Measurements from ENCODE around the gene WDR48.

Gene WDR48

DNA sequence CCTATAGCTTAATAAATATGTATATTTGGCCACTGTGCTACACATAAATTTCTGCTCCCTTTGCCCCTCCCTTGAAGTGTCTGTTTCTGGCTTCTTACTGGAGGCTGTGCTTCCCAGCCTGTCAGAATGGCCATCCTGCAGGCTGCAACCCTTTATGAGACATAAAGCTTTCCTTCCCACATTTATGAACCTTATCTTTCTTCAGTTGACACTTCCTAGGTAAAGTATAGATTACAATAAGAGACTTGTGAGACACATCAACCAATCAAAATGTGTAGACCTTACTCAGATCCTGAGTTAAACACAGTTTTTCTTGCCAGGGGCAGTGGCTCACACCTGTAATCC lies 29.6 kb upstream of the WDR48 start:
- Histone ChIP-seq H3K27me3 (ENCODE audit: insufficient read depth, low read length, poor library complexity) (peaks cover 22% of the 10 kb centered on the region), H3K4me3 (ENCODE audit: low read depth in 1 of 2, low read length in 2 of 2) (no peak overlapping the region), H3K9me3 (ENCODE audit: insufficient read depth, low read length, severe bottlenecking) (no peaks in the 10 kb centered on the region), H3K4me2 (ENCODE audit: insufficient read depth, low read length) (no peak overlapping the region), H3K36me3 (ENCODE audit: insufficient read depth, low read length) (no peaks in the 10 kb centered on the region), H3K79me2 (ENCODE audit: insufficient read depth, low read length) (no peaks in the 10 kb centered on the region), H3K9ac (ENCODE audit: low read depth, low read length) (no peak overlapping the region), H3K27ac (ENCODE audit: low read length) (no peak overlapping the region), H3K4me1 (ENCODE audit: insufficient read depth, low read length) (no peaks in the 10 kb centered on the region), H2AFZ (ENCODE audit: low read depth, low read length) (no peak overlapping the region), H4K20me1 (ENCODE audit: insufficient read depth, low read length) (no peaks in the 10 kb centered on the region)
- DNase-seq = no peak
- TF ChIP-seq, protein P1, sequence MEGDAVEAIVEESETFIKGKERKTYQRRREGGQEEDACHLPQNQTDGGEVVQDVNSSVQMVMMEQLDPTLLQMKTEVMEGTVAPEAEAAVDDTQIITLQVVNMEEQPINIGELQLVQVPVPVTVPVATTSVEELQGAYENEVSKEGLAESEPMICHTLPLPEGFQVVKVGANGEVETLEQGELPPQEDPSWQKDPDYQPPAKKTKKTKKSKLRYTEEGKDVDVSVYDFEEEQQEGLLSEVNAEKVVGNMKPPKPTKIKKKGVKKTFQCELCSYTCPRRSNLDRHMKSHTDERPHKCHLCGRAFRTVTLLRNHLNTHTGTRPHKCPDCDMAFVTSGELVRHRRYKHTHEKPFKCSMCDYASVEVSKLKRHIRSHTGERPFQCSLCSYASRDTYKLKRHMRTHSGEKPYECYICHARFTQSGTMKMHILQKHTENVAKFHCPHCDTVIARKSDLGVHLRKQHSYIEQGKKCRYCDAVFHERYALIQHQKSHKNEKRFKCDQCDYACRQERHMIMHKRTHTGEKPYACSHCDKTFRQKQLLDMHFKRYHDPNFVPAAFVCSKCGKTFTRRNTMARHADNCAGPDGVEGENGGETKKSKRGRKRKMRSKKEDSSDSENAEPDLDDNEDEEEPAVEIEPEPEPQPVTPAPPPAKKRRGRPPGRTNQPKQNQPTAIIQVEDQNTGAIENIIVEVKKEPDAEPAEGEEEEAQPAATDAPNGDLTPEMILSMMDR (IDR thresholded peaks at IDR 0.05; ENCODE audit: borderline replicate concordance, extremely low read depth, low read length, poor library complexity, severe bottlenecking) = no peak
- no peak for TF ChIP-seq EZH2 (IDR thresholded peaks at IDR 0.05; ENCODE audit: borderline replicate concordance, low read depth, low read length, severe bottlenecking)
- no peak for ATAC-seq (ENCODE audit: insufficient read depth, low read depth)

DNA sequence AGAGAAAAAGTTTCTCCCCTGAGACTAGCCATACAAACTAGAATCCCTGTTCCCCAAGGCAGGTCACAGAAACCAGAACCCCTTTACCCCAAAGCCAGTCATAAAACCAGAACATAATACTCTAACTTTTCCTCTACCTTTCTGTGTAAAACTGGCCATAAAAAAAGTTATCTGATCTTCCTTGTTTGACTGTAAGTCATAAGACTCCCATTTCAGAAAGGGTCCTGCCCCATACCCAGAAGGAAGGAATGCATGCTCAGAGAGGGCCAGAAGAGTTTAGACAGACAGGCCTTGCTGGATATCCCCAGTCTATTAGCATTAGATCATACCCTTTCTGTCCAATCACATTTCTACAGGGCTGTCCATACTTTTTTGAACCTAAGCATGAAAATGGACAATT lies 27.3 kb upstream of the WDR48 start:
- no peak for DNase-seq

DNA sequence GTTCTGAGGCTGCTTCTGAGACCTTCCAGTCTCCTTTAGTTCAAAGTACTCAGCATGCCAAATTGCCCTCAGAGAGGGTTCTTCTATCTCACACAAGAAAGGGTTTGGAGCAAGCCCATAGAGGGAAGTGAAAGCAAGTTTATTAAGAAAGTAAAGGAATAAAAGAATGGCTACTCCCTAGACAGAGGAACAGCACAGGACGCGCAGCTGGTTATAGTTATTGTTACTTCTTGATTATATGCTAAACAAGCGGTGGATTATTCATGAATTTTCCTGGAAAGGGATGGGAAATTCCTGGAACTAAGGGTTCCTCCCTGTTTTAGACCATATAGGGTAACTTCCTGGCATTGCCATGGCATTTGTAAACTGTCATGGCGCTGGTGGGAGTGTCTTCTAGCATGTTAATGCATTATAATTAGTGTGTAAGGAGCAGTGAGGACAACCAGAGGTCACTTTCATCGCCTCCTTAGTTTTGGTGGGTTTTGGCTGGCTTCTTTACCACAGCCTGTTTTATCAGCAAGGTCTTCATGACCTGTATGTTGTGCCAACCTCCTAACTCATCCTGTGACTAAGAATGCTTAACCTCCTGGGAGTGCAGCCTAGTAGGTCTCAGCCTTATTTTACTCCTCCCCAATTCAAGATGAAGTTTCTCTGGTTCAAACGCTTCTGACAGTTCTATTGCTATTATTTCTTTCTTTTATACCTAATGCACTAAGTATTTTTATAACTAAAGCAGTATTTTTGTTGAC lies 26.4 kb upstream of the WDR48 start:
- no peak for DNase-seq
- H3K79me2 ChIP-seq (ENCODE audit: insufficient read depth, low read length) = no peaks in the 10 kb centered on the region
- TF ChIP-seq, protein P1 (IDR thresholded peaks at IDR 0.05; ENCODE audit: borderline replicate concordance, extremely low read depth, low read length, poor library complexity, severe bottlenecking) = no peak
- no peak for TF ChIP-seq EZH2 (IDR thresholded peaks at IDR 0.05; ENCODE audit: borderline replicate concordance, low read depth, low read length, severe bottlenecking)
- no peak overlapping the region for H3K4me3 ChIP-seq (ENCODE audit: low read depth in 1 of 2, low read length in 2 of 2)
- no peaks in the 10 kb centered on the region for H3K9me3 ChIP-seq (ENCODE audit: insufficient read depth, low read length, severe bottlenecking)
- no peak for ATAC-seq (ENCODE audit: insufficient read depth, low read depth)
- H3K27me3 ChIP-seq (ENCODE audit: insufficient read depth, low read length, poor library complexity) = peaks cover 15% of the 10 kb centered on the region
- no peak overlapping the region for H3K27ac ChIP-seq (ENCODE audit: low read length)
- H3K4me1 ChIP-seq (ENCODE audit: insufficient read depth, low read length) = no peaks in the 10 kb centered on the region
- H3K4me2 ChIP-seq (ENCODE audit: insufficient read depth, low read length) = no peak overlapping the region
- no peaks in the 10 kb centered on the region for H3K36me3 ChIP-seq (ENCODE audit: insufficient read depth, low read length)
- no peak overlapping the region for H2AFZ ChIP-seq (ENCODE audit: low read depth, low read length)
- no peak overlapping the region for H3K9ac ChIP-seq (ENCODE audit: low read depth, low read length)
- H4K20me1 ChIP-seq (ENCODE audit: insufficient read depth, low read length) = no peaks in the 10 kb centered on the region

More for the DNA sequence above, 27.3 kb upstream of the WDR48 start:
- Histone ChIP-seq H3K9me3 (ENCODE audit: insufficient read depth, low read length, severe bottlenecking) (no peaks in the 10 kb centered on the region), H3K79me2 (ENCODE audit: insufficient read depth, low read length) (no peaks in the 10 kb centered on the region), H3K9ac (ENCODE audit: low read depth, low read length) (no peak overlapping the region), H3K27ac (ENCODE audit: low read length) (no peak overlapping the region), H3K4me3 (ENCODE audit: low read depth in 1 of 2, low read length in 2 of 2) (no peak overlapping the region), H3K36me3 (ENCODE audit: insufficient read depth, low read length) (no peaks in the 10 kb centered on the region), H4K20me1 (ENCODE audit: insufficient read depth, low read length) (no peaks in the 10 kb centered on the region), H3K4me1 (ENCODE audit: insufficient read depth, low read length) (no peaks in the 10 kb centered on the region), H2AFZ (ENCODE audit: low read depth, low read length) (no peak overlapping the region), H3K27me3 (ENCODE audit: insufficient read depth, low read length, poor library complexity) (peaks cover 17% of the 10 kb centered on the region), H3K4me2 (ENCODE audit: insufficient read depth, low read length) (no peak overlapping the region)
- no peak for ATAC-seq (ENCODE audit: insufficient read depth, low read depth)
- TF ChIP-seq EZH2 (IDR thresholded peaks at IDR 0.05; ENCODE audit: borderline replicate concordance, low read depth, low read length, severe bottlenecking) = no peak
- TF ChIP-seq, protein P1 (IDR thresholded peaks at IDR 0.05; ENCODE audit: borderline replicate concordance, extremely low read depth, low read length, poor library complexity, severe bottlenecking) = no peak
